GM21360 (cell line): Measurements from ENCODE around the gene BOLA1.
"Not testable (repeated sequence)": the region's sequence is repeated elsewhere in the genome, so short reads cannot be mapped to it uniquely, and the experiment has no call there.

Source experiments
- ATAC-seq: cut with Tn5 transposase; IDR thresholded peaks from one replicate; pipeline ENCODE4 v1.9.1; 2021; ENCODE audit warnings: mild to moderate bottlenecking, moderate library complexity; ENCODE audit not compliant: unreplicated experiment

The BOLA1 gene

GRCh38 chr1:149899460-149900284 is at the start of gene BOLA1:
BOLA1 (plus strand) TSS chr1:149899568; CDS start chr1:149900060, 492 bp downstream.
- ATAC-seq = peak; percentile 89

- ATAC-seq = no peak
Measured at GRCh38 chr1:149849947-149850360, 49.4 kb upstream of the BOLA1 start.

- ATAC-seq = peak; percentile 42
Measured at GRCh38 chr1:149850732-149851345, 48.5 kb upstream of the BOLA1 start.

GRCh38 chr1:149851585-149852213 is 47.7 kb upstream of the BOLA1 start:
- ATAC-seq = peak; percentile 44

- peak; percentile 24 for ATAC-seq
Measured at GRCh38 chr1:149852263-149852662, 47.1 kb upstream of the BOLA1 start.

GRCh38 chr1:149860271-149860670 is 39.1 kb upstream of the BOLA1 start:
- ATAC-seq = not testable (repeated sequence)

GRCh38 chr1:149860684-149861496 is 38.5 kb upstream of the BOLA1 start:
- peak; percentile 68 for ATAC-seq

GRCh38 chr1:149861497-149862054 is 37.8 kb upstream of the BOLA1 start:
- peak; percentile 5 for ATAC-seq

- not testable (repeated sequence) for ATAC-seq
Measured at GRCh38 chr1:149866887-149867286, 32.5 kb upstream of the BOLA1 start.

- not testable (repeated sequence) for ATAC-seq
Measured at GRCh38 chr1:149873060-149873459, 26.3 kb upstream of the BOLA1 start.

GRCh38 chr1:149877211-149877946 is 22.0 kb upstream of the BOLA1 start:
- ATAC-seq = no peak

- no peak for ATAC-seq
Measured at GRCh38 chr1:149879556-149879955, 19.8 kb upstream of the BOLA1 start.

GRCh38 chr1:149881876-149882275 is 17.5 kb upstream of the BOLA1 start:
- ATAC-seq = no peak

- ATAC-seq = no peak
Measured at GRCh38 chr1:149883598-149884247, 15.6 kb upstream of the BOLA1 start.

- ATAC-seq = no peak
Measured at GRCh38 chr1:149884433-149885338, 14.7 kb upstream of the BOLA1 start.

GRCh38 chr1:149885339-149886120 is 13.8 kb upstream of the BOLA1 start:
- ATAC-seq = no peak

- not testable (repeated sequence) for ATAC-seq
Measured at GRCh38 chr1:149886121-149886395, 13.3 kb upstream of the BOLA1 start.
